GM18868 (cell line): Measurements from ENCODE around the gene WDR90.

ENCODE experiments used
- ATAC-seq: cut with Tn5 transposase; IDR thresholded peaks from one replicate; pipeline ENCODE4 v1.9.1; 2021; ENCODE audit warnings: mild to moderate bottlenecking, moderate library complexity; ENCODE audit not compliant: unreplicated experiment

The WDR90 gene

GRCh38 chr16:625977-626765 lies 23.0 kb upstream of the WDR90 start:
- no peak for ATAC-seq

DNA sequence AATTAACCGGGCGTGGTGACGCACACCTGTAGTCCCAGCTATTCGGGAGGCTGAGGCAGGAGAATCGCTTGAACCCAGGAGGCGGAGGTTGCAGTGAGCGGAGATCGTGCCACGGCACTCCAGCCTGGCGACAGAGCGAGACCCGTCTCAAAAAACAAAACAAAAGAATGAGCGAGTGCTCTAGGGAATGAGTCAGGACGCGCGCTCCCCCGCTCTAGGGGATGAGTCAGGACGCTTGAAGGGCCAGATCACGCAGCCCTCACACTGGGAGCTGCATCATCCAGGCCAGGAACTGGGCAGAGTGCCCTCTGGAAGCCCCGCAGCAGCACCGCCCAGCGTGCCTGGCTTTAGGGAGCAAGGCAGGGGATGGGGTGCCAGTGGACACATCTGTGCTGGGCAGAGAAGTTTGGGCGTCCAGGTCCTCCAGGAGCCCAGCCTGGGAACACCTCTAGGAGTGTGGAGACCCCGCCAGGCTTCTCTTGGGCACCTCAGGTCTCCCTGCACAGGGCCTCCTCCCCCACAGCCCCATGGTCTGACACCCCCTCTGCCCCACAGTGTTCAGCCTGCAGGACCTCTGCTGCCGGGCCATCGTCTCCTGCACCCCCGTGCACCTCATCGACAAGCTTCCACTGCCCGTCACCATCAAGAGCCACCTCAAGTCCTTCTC lies 22.2 kb upstream of the WDR90 start:
- no peak for ATAC-seq

DNA sequence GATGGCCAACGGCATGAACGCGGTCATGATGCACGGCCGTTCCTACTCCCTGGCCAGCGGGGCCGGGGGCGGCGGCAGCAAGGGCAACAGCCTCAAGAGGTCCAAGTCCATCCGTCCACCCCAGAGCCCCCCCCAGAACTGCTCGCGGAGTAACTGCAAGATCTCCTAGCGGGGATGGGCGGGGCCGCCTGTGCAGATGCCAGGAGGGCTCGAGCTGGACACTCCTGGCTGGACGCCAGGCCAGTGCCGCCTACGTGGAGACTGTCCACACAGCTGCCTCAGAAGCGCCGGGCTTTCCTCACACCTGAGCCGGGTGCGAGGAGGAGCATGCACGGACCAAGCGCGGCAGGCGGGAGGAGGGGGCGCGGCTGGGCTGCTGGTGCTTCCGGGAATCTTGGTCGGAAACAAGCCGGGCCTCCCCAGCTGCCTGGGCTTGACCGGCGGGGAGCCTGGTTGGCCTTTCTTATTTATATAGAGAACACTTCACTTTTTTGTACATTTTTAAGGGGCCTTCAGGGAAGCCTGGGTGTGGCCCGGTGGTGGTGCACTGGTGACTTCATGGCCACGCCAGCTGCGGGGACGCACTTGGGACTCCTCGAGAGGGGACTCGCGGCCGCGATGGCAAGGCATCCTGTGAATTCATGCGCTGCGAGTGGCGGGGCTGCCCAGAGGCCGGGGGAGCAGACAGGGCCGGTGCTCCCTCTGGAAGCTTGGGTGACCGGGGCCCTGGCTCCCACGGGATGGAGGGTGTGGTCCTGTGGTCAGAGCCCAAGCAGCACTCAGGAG lies 21.5 kb upstream of the WDR90 start:
- ATAC-seq = no peak

GRCh38 chr16:628321-629061 lies 20.7 kb upstream of the WDR90 start:
- ATAC-seq = no peak

- ATAC-seq = no peak
Measured at GRCh38 chr16:629185-629832, 19.9 kb upstream of the WDR90 start.

GRCh38 chr16:629833-630248 lies 19.3 kb upstream of the WDR90 start:
- ATAC-seq = no peak

- no peak for ATAC-seq
Measured at GRCh38 chr16:630249-630814, 18.8 kb upstream of the WDR90 start.

DNA sequence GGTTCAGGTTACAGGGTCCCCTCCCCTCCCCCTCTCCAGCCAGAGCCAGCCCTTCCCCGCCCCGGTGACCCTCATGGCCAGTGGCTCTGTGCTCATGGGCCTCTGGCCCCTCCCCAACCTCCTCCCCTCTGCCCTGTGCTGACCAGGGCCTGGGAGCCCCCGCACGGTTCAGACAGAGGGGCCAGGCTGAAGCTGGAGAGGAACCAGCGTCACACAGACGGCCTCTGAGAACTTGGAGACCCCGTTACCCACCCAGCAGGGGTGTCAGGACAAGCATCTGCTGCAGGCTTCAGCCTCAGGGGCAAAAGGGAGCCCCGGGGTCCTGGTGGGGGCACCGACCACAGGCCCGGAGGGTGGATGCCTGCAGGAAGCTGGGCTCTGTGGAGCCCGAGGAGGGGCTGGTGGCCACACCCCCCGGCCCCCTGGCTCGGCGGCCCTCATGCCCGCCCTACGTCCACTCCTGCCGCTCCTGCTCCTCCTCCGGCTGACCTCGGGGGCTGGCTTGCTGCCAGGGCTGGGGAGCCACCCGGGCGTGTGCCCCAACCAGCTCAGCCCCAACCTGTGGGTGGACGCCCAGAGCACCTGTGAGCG lies 18.3 kb upstream of the WDR90 start, which contains the start of gene WFIKKN1:
TSS of gene WFIKKN1 (plus strand) at position 171 of the 591 bp plus-strand sequence. CDS start at position 440, 269 bp downstream.
- ATAC-seq = no peak

- no peak for ATAC-seq
Measured at GRCh38 chr16:631808-632358, 17.3 kb upstream of the WDR90 start.

DNA sequence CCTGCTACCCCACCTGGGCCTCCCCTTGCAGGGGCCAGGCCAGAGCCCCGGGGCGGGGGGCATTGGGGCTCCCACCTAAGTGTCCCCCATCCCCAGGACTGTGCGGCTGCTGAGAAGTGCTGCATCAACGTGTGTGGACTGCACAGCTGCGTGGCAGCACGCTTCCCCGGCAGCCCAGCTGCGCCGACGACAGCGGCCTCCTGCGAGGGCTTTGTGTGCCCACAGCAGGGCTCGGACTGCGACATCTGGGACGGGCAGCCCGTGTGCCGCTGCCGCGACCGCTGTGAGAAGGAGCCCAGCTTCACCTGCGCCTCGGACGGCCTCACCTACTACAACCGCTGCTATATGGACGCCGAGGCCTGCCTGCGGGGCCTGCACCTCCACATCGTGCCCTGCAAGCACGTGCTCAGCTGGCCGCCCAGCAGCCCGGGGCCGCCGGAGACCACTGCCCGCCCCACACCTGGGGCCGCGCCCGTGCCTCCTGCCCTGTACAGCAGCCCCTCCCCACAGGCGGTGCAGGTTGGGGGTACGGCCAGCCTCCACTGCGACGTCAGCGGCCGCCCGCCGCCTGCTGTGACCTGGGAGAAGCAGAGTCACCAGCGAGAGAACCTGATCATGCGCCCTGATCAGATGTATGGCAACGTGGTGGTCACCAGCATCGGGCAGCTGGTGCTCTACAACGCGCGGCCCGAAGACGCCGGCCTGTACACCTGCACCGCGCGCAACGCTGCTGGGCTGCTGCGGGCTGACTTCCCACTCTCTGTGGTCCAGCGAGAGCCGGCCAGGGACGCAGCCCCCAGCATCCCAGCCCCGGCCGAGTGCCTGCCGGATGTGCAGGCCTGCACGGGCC lies 16.5 kb upstream of the WDR90 start:
- ATAC-seq = no peak

- no peak for ATAC-seq
Measured at GRCh38 chr16:633336-634050, 15.7 kb upstream of the WDR90 start.

DNA sequence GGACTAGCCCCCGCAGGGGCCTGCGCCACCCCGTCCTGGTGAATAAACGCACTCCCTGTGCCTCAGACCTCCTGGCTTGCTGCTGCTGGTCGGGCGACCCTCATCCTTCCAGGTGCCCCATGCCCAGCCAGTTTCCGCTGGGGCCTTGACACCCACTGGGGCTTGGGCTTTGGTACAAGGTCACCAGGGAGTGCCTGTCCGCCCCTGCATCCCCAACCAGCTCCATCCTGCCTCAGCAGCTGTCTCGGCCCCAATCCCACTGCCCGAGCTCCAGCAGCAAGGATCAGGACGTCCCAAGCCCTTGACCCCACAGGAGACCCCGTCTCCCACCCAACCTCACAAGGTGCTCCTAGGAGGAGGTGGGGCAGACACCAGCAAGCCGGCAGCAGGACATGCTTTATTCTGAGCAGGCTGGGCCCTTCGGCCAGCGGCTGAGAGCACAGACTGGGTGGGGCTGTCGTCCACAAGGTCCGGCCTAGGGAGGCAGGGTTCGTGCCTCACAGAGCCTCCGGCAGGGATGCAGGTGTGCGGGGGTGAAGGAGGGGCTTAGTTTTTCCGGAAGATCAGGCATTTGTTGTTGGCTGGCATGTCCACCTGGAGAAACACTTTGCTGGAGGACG lies 15.0 kb upstream of the WDR90 start:
- no peak for ATAC-seq

DNA sequence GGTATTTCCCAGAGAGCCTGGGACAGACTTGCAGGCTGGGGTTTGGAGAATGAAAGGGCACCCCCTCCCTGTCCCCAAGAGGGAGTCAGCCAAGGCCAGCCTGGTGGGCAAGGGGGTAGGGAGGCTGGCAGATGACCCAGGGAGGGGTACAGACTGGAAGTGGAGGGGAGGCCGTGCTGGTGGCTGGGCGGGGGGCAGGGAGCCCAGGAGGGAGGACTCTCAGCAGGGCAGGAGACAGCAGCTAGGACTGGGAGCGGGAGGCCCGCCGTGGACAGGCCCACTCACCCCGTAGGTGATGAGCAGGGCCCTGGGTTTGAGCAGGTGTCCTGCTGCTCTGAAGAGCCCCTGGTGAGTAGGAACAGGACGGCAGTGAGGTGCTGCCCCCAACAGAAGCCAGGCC lies 14.2 kb upstream of the WDR90 start:
- ATAC-seq = no peak

- ATAC-seq = no peak
Measured at GRCh38 chr16:635573-636205, 13.5 kb upstream of the WDR90 start.

GRCh38 chr16:636206-637080 lies 12.7 kb upstream of the WDR90 start, which contains the start of gene METTL26:
Gene METTL26, minus strand, starts transcription at chr16:636305. Its CDS starts 15 bp downstream, at chr16:636290.
- peak; percentile 75 for ATAC-seq
